Stimulated activated CD8-positive, alpha-beta memory T cell treated with anti-CD3 and anti-CD28 coated beads, Interleukin-15, amount 100 ng/mL, for 48 hours (primary cell): ENCODE measurements around the gene RAPGEF1.

ENCODE experiments used
- DNase-seq, 2 donors: peaks; one replicate each; pipeline ENCODE4 v3.0.0-alpha.2; 2020; ENCODE audit warnings: low read depth in 2 of 2

Gene RAPGEF1

DNA sequence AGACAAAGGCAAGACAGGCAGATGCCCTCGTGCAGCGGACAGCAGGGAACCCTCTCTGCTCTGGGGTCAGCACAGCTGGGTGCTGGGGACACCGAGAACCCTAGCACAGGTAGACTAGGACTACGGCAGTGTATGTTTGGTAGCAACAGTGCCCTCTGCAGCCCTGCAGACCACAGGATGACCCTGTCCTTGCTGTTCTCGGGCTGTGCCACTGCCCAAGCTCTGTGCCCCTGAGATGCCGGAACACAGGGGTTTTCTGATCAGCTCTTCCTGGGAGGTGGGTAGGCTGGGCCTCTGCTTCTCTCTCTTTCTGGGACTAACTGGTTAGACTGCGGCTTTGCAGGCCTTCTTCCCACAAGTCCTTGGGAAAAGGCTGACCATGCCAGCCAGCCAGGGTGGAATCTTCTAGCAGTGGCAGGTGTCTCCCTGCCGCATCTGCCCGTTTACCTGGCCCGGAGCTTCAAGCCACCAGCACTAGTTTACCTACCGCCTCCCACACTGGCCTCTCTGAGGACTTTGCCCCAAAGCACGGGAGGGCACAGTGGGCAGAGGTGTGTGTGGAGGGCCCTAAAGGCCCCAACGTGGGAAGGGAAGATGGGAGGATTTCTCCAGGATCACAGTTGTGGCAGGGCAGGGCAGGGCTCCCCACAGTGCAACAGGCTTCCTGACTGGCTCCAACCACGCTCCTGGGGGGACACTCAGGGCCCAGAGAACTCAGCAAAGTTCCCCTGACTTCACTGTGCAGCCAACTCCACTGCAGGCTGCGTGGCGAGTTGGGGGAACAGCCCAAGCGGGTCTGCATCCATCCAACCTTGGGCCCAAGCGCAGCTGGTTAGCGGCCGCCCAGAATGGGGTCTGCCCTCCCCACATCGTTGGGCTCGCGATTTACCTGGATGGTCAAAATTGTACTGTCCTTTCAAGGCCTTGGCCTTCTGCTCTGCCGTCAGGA is 210.0 kb downstream of the RAPGEF1 start:
- DNase-seq: no peak

DNA sequence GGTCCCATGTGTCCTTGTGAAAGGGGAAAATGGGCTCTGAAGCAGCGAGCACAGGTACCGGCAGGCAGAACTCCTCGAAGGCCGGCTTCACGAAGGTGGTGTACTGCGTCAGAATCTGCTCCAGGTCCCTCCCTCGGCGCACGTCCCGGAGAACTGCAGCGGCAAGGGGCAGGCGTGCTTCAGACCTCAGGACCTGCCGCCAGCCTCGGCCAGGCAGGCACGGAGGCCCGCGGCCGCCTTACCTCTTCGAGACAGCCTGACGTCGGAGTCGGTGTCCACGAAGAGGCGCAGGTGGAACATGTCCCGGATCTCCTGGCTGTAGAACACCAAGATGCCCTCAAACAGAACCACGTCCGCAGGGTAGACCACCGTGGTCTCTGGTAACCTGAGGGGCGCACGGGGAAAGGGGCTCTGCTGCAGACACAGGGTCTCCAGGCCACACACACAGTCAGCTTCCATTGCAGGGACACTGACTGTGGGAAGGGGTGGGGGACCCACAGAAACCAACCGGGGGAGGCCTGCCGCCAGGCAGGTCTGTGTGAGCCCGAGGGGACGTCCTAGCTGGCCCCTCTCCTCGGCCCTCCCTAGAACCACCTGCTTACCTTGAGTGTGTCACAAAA is 210.9 kb downstream of the RAPGEF1 start:
- DNase-seq: no peak

DNA sequence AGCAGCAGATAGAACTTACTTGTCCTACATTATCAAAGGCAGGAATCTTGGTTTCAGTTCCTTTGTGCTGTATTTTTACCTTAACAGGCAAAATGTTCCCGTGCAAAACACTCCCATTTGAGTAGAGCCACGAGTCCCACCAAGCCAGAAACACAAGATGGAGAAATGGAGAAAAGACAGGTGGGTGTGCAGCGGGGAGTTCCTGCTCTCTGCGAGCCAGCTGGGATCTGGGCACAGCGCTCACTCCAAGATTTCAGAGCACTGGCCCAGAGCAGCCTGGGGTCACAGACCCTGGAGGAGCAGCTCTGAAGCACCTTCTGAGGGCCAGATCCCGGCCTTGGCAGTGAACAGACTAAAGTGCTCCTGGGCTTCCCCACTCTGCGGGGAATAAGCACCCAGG is 211.7 kb downstream of the RAPGEF1 start:
- no peak for DNase-seq
